ENCODE results near the gene CDH23. TPM values are rescaled to one million over a fixed set of nuclear protein-coding genes. Genes with fewer than 3 reads are reported as not detected.

Gene CDH23
- total RNA-seq, 2 experiments from 2014 or later, result 4.6 to 5.2 TPM

- H3K27ac Mint-ChIP-seq, result no peak overlapping the region
- H3K36me3 Mint-ChIP-seq (ENCODE audit: low read depth), result no peaks in the 10 kb centered on the region
- Histone ChIP-seq H3K4me3 (ENCODE audit: low read length) (no peak overlapping the region), H3K27me3 (ENCODE audit: control insufficient read depth in 1 of 2, insufficient read depth in 2 of 2, low read length in 2 of 2) (peaks cover 0 to 3% of the 10 kb centered on the region in 2 experiments), H3K27ac (ENCODE audit: low read depth in 1 of 2, low read length in 2 of 2) (no peak overlapping the region), H3K9me3 (ENCODE audit: control insufficient read depth in 1 of 2, insufficient read depth in 1 of 2, low read length in 2 of 2) (peaks cover 0 to 14% of the 10 kb centered on the region in 2 experiments), H3K4me1 (ENCODE audit: insufficient read depth, low read length) (peaks cover 3% of the 10 kb centered on the region), H3K36me3 (ENCODE audit: insufficient read depth, low read length) (no peaks in the 10 kb centered on the region)
- no peak overlapping the region for H3K4me3 Mint-ChIP-seq
- ATAC-seq (ENCODE audit: poor library complexity), result no peak
- H3K27me3 Mint-ChIP-seq, result peaks cover 10% of the 10 kb centered on the region
- intact Hi-C loops (cut with DNase I, micrococcal nuclease), result no loop called here
- H3K4me1 Mint-ChIP-seq (ENCODE audit: low read depth), result no peaks in the 10 kb centered on the region
- H3K9me3 Mint-ChIP-seq, result no peaks in the 10 kb centered on the region
- DNase-seq, result no peak
- ChIA-PET CTCF (no interaction called here), POLR2A (no interaction called here)
- TF ChIP-seq, protein P1, sequence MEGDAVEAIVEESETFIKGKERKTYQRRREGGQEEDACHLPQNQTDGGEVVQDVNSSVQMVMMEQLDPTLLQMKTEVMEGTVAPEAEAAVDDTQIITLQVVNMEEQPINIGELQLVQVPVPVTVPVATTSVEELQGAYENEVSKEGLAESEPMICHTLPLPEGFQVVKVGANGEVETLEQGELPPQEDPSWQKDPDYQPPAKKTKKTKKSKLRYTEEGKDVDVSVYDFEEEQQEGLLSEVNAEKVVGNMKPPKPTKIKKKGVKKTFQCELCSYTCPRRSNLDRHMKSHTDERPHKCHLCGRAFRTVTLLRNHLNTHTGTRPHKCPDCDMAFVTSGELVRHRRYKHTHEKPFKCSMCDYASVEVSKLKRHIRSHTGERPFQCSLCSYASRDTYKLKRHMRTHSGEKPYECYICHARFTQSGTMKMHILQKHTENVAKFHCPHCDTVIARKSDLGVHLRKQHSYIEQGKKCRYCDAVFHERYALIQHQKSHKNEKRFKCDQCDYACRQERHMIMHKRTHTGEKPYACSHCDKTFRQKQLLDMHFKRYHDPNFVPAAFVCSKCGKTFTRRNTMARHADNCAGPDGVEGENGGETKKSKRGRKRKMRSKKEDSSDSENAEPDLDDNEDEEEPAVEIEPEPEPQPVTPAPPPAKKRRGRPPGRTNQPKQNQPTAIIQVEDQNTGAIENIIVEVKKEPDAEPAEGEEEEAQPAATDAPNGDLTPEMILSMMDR (IDR thresholded peaks at IDR 0.05), result no peak
Observed at GRCh38 chr10:71528371-71529206, 131.9 kb downstream of the CDH23 start.

- ChIA-PET CTCF (no interaction called here), POLR2A (no interaction called here)
- no peak for ATAC-seq (ENCODE audit: poor library complexity)
- no peak overlapping the region for H3K27ac Mint-ChIP-seq
- H3K4me3 Mint-ChIP-seq, result no peak overlapping the region
- Histone ChIP-seq H3K36me3 (ENCODE audit: insufficient read depth, low read length) (no peaks in the 10 kb centered on the region), H3K27ac (ENCODE audit: low read depth in 1 of 2, low read length in 2 of 2) (no peak overlapping the region), H3K4me1 (ENCODE audit: insufficient read depth, low read length) (peaks cover 3% of the 10 kb centered on the region), H3K4me3 (ENCODE audit: low read length) (no peak overlapping the region), H3K9me3 (ENCODE audit: control insufficient read depth in 1 of 2, insufficient read depth in 1 of 2, low read length in 2 of 2) (peaks cover 0 to 9% of the 10 kb centered on the region in 2 experiments), H3K27me3 (ENCODE audit: control insufficient read depth in 1 of 2, insufficient read depth in 2 of 2, low read length in 2 of 2) (peaks cover 0 to under 1% of the 10 kb centered on the region in 2 experiments)
- no peaks in the 10 kb centered on the region for H3K9me3 Mint-ChIP-seq
- no peaks in the 10 kb centered on the region for H3K36me3 Mint-ChIP-seq (ENCODE audit: low read depth)
- intact Hi-C loops (cut with DNase I, micrococcal nuclease), result no loop called here
- no peak for DNase-seq
- peaks cover 4% of the 10 kb centered on the region for H3K27me3 Mint-ChIP-seq
- TF ChIP-seq, protein P1 (IDR thresholded peaks at IDR 0.05), result no peak
- H3K4me1 Mint-ChIP-seq (ENCODE audit: low read depth), result no peaks in the 10 kb centered on the region
Observed at GRCh38 chr10:71529207-71529827, 132.6 kb downstream of the CDH23 start.

- Mint-ChIP-seq H3K9me3 (no peaks in the 10 kb centered on the region), H3K4me1 (ENCODE audit: low read depth) (no peaks in the 10 kb centered on the region), H3K27ac (no peak overlapping the region), H3K36me3 (ENCODE audit: low read depth) (no peaks in the 10 kb centered on the region), H3K4me3 (no peak overlapping the region), H3K27me3 (no peaks in the 10 kb centered on the region)
- Histone ChIP-seq H3K4me1 (ENCODE audit: insufficient read depth, low read length) (peaks cover 3% of the 10 kb centered on the region), H3K9me3 (ENCODE audit: control insufficient read depth in 1 of 2, insufficient read depth in 1 of 2, low read length in 2 of 2) (peaks cover 0 to 8% of the 10 kb centered on the region in 2 experiments), H3K36me3 (ENCODE audit: insufficient read depth, low read length) (no peaks in the 10 kb centered on the region), H3K4me3 (ENCODE audit: low read length) (no peak overlapping the region), H3K27ac (ENCODE audit: low read depth in 1 of 2, low read length in 2 of 2) (no peak overlapping the region), H3K27me3 (ENCODE audit: control insufficient read depth in 1 of 2, insufficient read depth in 2 of 2, low read length in 2 of 2) (no peaks in the 10 kb centered on the region)
- ChIA-PET CTCF (no interaction called here), POLR2A (no interaction called here)
- intact Hi-C loops (cut with DNase I, micrococcal nuclease), result no loop called here
- TF ChIP-seq, protein P1 (IDR thresholded peaks at IDR 0.05), result no peak
- DNase-seq, result no peak
- ATAC-seq (ENCODE audit: poor library complexity), result no peak
Observed at GRCh38 chr10:71530781-71531180, 134.1 kb downstream of the CDH23 start.
